Effector CD4-positive, alpha-beta T cell (primary cell): Measurements from ENCODE around the gene KLF6.

Source experiments
- DNase-seq: peaks from one replicate; pipeline ENCODE4 v3.0.0-alpha.2; 2020

KLF6 gene

GRCh38 chr10:3774018-3774813, 10.8 kb downstream of the KLF6 start:
- no peak for DNase-seq

DNA sequence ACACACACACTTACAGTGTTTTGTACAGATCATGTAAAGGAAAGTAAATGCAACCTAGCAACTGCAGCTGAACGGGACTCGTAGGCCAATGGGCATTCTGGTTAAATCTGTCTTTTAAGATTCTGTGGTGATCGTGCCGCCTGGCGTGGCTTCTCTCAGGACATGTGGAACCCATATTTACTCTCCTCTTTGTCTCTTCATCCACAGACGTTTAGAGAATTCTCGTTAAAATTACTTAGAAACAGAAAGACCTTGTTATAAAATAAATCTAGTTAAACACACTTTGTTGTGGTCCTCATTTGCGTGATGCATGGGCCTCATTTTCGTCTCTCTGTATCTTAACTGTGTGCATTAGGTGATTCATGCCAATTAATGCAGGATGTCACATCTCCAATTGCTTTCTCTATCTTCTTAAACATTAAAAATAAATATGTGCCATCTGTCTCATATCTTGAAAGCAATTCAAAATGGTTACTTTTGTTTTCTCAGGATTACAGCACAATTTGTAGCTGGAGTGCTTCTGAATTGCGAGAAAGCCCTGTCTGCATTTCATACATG, 11.5 kb downstream of the KLF6 start:
- DNase-seq: no peak

DNA sequence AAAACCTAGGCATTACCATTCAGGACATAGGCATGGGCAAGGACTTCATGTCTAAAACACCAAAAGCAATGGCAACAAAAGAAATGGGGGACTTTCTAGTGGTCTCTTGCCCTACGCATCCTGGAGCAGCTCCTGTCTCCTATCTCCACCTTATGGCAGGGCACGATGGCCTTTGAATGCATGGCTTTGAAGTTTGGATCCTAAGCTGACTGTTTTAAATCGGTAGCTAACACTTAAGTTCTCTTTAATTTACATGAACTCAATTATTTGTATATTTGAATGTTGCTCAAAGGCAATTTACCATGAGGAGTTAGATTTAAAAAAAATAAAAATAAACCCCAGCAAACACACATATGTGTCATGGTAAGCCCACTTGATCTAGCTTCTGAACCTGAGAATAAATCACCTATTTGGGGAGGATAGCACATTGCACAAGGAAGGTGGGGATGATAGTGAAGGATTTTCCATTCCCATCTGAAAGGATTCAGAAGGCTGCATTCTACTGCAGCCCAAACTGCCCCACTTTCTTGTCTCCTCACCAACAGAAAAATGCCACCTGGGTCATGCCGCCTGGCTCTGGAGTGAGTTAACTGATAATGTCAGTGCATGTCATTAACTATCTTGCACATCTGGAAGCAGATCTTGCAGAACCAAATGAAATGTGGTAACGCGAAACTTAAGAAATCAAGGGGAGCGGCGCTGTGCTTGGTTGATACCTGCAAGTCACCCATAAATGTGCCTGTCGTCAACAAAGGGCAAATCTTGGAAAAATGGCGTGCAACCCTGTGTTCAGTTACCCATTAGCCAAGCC, 12.4 kb downstream of the KLF6 start:
- no peak for DNase-seq

DNA sequence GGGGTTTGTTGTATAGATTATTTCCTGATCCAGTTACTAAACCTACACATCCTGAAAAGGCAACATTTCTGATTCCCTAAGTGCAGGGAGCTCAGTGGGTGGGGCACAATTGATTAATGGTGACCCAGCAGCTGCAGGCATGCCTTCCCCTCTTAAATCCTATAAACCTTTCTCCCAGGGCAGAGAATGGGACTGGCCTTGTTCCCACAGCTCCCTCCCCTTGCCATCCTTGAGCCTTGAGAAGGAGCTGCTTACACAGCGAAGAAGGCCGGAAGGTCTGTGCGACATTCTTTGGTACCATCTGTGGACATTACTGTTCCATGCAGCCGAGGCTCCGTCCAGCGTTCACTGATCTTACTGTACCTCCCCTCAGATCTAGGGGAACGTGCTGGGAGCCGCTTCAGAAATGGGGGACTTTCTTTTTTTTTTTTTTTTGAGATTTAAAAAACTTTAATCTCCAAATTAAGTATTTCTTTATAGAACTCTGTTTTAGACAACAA, 14.3 kb downstream of the KLF6 start:
- DNase-seq: no peak

DNA sequence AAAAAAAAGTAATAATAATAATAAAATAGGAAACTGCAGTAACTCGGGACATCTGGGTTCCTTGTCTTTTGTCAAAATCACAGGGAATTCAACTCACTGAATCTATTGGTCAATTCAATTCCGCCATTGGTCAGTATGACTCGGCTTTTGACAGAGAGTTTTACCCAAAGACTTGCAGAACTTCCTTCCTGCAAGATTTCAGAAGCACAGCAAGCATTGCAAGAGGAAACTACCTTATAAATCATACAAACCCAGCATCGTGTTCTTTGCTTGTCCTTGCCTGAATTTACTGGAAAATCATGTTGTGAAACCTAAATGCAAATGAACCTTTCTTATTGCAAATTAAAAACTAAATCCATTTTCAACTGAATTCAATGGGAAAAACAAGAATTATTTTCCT, 15.5 kb downstream of the KLF6 start:
- DNase-seq: no peak

- no peak for DNase-seq
Observed at GRCh38 chr10:3766046-3766756, 18.8 kb downstream of the KLF6 start.

DNA sequence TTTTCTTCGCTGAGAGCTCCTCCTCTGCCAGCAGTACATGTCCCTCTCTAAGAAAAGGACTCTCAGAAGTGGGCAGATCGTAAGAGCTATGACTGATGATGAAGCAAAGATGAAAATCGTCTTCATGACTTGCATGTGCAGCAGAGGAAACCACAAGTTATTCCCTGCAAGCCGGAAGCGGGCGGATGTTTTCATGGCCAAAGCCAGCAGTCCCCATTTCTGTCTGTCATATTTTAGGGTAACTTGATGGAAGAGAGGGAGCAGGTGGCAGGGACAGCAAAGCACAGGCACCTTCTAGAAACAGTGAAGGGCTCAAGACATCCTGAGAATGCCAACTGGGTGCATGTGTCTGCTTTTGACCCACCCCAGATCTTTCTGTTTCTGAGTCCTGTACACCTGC, 19.9 kb downstream of the KLF6 start:
- no peak for DNase-seq

- DNase-seq: no peak
Observed at GRCh38 chr10:3764626-3765112, 20.3 kb downstream of the KLF6 start.

GRCh38 chr10:3763852-3764625, 21.0 kb downstream of the KLF6 start:
- no peak for DNase-seq

DNA sequence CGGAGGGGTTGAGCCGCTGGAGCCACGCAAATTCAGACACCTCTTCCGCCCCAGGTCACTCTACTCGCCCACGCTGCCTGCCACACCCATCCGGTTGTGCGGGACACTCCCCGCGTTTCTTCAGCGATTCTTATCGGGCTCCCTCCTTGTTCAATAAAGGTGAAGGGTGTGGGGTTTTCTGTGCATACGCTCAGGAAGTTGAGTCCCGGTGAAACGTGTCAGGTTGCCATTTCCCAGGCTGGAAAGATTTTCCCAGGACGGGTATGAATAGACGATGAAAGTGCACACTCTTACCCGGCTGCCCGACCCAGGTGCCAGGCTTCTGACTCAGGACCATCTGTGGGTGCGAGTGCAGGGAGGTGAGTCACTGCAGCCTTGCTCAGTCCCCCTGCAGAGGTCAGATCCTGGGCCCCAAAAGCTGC, 22.0 kb downstream of the KLF6 start:
- no peak for DNase-seq

- DNase-seq: no peak
Observed at GRCh38 chr10:3762309-3762708, 22.7 kb downstream of the KLF6 start.

- DNase-seq: no peak
Observed at GRCh38 chr10:3761904-3762303, 23.1 kb downstream of the KLF6 start.

DNA sequence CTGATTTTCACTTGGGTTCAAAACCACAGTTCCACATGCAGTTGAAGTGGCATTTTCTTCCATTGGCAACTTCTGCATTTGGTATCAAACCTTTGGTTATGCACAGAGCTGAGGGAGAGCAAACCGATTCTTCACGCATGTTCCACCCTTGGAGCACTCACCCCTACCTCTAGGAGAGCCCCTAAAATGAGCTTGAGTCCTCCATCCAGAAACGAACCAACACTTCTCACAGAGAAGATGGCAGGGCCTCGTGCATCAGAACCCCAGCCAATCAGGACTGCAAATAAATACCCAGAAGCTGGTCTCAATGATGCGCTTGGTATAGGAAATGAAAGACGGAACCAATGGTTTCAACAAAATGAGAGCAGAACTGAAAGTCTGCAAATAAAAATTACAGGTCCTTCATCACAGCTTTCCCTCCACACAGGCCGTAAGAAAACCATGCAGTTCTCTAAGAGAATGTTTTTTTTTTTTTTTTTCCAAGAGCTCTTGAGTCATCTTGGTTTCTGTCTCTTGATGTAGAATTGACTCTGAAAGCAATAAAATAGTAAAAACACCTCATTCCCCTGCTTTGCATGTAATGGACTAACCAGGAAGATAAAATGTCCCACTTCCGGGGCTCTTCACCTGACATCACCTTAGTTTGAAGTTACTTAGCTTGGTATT, 23.9 kb downstream of the KLF6 start:
- no peak for DNase-seq

DNA sequence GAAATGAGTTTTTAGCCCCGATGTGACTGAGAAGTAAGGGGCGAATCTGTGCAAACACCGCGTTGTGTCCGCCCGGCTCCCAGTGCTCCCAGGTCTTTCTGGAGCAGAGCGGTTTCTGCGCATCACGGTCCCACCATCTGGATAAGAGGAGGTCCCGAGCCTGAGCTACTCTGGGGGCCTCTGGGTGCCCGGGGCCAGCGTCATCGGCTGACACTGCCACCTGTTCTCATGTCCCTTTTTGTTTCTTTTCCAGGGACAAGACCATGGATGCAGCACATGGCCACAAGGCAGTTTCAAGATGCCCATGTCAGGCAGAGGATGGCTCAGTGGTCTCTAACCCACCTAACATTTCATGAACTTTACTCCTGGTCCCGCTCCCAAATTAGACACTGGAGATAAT, 24.9 kb downstream of the KLF6 start:
- DNase-seq: no peak

- DNase-seq: no peak
Observed at GRCh38 chr10:3759397-3759796, 25.6 kb downstream of the KLF6 start.

DNA sequence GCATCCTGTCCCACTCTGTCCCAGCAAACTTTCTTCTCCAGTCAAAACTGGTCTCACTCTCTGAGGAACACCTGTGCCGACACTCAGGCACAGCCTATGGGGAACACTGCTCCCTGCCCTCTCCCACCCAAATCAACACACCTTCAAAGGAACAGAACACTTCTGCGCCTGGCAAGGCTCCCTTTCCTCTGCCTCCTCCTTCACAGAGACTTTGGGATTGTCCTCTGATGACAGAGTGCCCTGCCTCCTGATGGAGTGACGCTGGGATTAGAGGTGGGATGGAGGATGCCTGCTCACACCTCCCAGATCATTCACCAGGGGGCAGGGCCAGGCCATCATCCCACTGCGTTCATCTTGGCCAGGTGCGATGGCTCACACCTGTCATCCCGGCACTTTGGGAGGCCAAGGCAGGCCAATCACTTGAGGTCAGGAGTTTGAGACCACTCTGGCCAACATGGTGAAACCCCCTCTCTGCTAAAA, 26.5 kb downstream of the KLF6 start:
- DNase-seq: no peak

- DNase-seq: peak; percentile 60
Observed at GRCh38 chr10:3757638-3758490, 27.1 kb downstream of the KLF6 start.

- no peak for DNase-seq
Observed at GRCh38 chr10:3757250-3757637, 27.8 kb downstream of the KLF6 start.

- no peak for DNase-seq
Observed at GRCh38 chr10:3756360-3756740, 28.7 kb downstream of the KLF6 start.
